HUDEP-2 (cell line): Measurements from ENCODE around the gene ZNF718.
"Not testable (repeated sequence)": the region's sequence is repeated elsewhere in the genome, so short reads cannot be mapped to it uniquely, and the experiment has no call there.

Experiments
- DNase-seq, 76 experiments: peaks; one replicate each; lab custom pipeline; 2025; ENCODE audit not compliant: unreplicated experiment in 76 of 76; lab: John Stamatoyannopoulos, UW

Gene ZNF718

GRCh38 chr4:124275-125081, at the start of gene ZNF718:
Gene ZNF718 (plus strand): TSS chr4:124501. CDS start chr4:124671, 170 bp downstream.
- peak; percentile 27 to 96 (median 89) for DNase-seq

GRCh38 chr4:85951-86350, 38.4 kb upstream of the ZNF718 start:
- DNase-seq = no peak

DNA sequence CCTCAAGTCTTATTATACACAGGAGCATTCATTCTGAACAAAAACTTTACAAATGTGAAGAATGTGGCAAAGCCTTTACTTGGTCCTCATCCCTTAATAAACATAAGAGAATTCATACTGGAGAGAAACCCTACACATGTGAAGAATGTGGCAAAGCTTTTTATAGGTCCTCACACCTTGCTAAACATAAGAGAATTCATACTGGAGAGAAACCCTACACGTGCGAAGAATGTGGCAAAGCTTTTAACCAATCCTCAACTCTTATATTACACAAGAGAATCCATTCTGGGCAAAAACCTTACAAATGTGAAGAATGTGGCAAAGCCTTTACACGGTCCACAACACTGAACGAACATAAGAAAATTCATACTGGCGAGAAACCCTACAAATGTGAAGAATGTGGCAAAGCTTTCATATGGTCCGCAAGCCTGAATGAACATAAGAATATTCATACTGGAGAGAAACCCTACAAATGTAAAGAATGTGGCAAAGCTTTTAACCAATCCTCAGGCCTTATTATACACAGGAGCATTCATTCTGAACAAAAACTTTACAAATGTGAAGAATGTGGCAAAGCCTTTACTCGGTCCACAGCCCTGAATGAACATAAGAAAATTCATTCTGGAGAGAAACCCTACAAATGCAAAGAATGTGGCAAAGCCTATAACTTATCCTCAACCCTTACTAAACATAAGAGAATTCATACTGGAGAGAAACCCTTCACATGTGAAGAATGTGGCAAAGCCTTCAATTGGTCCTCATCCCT, 37.6 kb upstream of the ZNF718 start:
- DNase-seq = not testable (repeated sequence)

GRCh38 chr4:98386-98785, 25.9 kb upstream of the ZNF718 start:
- DNase-seq = no peak

GRCh38 chr4:99863-100262, 24.4 kb upstream of the ZNF718 start:
- no peak for DNase-seq

DNA sequence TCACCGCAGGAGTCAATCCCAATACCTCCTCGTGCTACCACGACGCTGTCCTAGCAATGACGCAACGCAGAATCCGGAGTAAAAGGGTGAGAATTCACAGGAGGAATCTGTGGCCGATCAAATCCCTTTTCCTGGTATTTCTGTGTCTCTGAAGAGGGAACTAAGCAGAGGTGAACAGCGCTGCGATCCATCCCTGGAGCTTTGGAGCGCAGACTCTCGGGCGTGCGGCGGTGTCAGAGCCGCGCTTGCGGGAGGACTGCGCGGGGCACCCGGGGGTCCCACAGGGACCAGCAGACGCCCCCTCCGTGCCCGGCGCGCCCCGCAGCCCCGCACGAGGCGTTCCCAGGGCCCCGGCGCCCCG, 17.2 kb upstream of the ZNF718 start:
- no peak for DNase-seq

GRCh38 chr4:107444-108429, 16.6 kb upstream of the ZNF718 start:
- DNase-seq = no peak

DNA sequence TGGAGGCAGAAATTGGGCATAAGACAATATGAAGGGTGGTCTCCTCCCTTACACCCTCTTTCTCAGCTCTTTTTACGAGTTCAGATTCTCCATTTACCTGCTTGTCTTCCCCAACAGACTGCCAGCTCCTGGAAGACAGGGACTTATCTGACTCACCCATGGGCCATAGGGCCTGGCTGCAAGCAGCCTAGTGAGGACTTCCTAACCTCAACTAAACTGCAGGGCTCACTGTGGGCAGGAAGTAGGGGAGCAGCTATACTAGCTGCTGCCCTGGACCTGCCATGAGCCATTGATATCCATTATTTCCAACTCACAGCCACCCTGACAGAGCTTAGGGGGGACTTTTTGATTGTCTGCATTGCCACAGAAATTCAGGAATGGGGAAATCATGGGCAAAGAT, 11.5 kb upstream of the ZNF718 start:
- no peak for DNase-seq

DNA sequence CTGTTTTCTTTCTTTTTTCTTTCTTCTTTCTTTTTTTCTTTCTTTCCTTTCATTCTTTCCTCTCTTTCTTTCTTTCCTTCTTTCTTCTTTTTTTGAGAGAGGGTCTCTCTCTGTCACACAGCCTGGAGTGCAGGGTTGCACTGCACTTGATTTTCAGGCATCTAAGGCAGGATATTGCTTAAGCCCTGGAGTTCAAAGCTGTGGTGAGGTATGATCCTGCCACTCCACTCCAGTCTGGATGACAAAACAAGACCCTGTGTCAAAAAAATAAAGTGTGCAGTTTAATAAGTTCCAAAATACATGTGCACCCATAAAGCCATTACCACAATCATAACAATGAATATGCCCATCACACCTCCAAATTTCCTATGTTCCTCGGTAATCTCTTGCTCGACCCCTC, 10.6 kb upstream of the ZNF718 start:
- no peak for DNase-seq

DNA sequence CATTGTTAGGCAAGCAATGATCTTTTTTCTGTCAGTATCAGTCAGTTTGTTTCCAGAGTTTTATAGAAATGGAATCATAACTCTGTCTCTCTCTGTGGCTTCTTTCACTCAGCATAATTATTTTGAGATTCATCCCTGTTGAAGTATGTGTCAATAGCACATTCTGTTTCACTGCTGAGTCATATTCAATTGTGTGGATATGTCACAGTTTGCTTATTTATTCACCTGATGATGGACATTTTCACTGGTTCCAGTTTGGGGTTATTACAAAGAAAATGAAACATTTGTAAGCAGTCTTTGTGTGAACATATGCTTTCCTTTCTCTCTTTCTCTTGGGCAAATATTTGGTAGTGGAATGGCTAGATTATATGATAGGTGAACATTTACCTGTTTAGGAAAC, 10.2 kb upstream of the ZNF718 start:
- DNase-seq = no peak

GRCh38 chr4:116499-116898, 7.8 kb upstream of the ZNF718 start:
- DNase-seq = no peak

DNA sequence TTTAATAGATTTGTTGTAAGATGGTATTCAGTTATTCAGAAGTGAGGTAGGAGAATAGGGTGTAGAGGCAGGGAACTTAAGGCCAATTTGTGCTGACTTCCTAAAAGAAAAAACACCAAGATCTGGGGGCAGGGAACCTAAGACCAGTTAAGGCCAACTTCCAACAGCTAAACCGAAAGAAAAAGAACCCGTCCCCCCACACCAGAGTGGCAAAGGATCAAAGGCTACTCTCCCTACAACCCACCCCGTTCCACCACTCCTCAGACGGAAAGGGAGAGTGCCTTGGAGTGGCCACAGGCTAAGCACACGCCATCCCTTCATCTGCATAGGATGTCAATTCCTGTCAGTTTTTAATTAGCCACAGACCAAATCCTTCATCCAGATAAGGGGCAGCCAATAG, 3.7 kb upstream of the ZNF718 start:
- DNase-seq = no peak

GRCh38 chr4:121408-122084, 2.8 kb upstream of the ZNF718 start:
- no peak for DNase-seq

- DNase-seq = peak in 2 of 76 experiments; percentile 19 to 21
These were observed 403 bp upstream of the ZNF718 start for GRCh38 chr4:123922-124274.

DNA sequence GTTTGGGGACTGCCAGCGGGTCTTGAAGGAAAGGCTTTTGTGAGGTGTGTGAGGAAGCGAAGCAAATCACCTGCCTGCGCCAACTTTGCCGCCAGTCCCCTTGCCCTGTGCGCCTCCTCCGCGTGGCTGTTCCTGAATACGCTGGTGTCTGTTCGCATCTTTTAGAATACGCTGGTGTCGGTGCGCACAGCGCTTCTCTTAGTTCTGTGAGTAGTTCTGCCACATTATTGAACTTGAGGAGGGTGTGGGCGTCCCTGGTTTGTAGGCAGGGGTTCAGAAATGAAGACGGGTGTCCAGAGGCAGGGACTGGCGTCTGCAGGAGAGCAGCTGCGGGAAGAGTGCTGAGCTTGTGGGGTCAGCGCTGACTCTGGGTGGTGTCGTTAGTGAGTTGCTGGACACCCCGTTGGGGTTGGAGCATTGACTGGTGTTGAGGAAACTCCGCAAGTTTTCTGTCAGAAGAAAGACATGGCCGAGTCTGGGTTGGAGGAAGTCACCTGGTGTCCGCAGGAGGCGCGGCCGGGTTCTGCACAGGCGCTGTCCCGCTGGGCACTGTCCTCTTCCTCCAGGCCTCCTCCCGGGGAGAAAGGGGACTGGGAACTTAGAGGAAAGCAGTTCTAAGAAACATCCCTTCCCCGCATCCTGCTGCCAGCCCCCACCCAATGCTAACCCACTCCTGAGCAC, 930 bp downstream of the ZNF718 start:
- peak in 48 of 76 experiments; percentile 2 to 66 (median 26) for DNase-seq

DNA sequence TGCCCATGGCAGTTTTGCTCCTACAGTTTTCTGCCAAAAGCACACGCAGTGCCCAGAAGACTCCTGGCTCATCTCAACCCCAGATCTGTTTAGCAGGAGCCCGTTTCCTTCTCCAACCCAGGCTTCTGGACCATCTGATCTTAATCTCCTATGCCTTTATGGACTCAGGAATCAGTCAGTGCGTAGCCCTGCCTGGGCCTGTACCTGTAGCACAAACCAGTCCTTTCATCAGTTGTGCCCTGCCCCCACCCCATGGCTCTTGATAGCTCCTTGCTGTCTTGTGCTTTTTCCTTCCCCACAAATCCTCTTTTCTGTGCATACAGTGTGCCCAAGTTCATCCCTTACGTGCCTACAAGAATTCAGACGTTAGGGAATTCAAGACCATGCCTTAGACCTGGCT, 1.5 kb downstream of the ZNF718 start:
- peak in 4 of 76 experiments; percentile 2 to 20 (median 7) for DNase-seq

DNA sequence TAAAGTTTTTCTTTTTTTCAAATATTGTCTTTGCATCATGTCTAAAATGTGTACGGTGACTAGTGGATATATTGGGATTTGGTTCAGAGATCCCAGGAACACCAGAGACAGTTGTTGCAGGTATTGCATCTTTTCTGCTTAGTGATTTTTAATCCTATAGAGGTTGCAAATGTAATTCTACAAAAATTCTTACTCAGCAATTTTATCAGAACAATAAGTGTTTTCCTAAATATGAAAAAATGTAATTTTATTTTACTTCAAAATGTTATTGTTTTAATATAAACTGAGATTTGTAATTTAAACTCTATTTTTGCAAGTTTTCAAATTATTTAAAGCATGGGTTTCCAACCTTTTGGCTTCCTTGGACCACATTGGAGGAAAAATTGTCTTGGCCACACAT, 8.2 kb downstream of the ZNF718 start:
- DNase-seq = no peak

- no peak for DNase-seq
These were observed 14.6 kb downstream of the ZNF718 start for GRCh38 chr4:138935-139334.

- no peak for DNase-seq
These were observed 15.4 kb downstream of the ZNF718 start for GRCh38 chr4:139691-140090.

- no peak for DNase-seq
These were observed 22.3 kb downstream of the ZNF718 start for GRCh38 chr4:146621-147020.
